Ovary (tissue), 9 donors: Measurements from ENCODE around the gene SRMS. TPM values are rescaled to one million over a fixed set of nuclear protein-coding genes. Genes with fewer than 3 reads are reported as not detected.

Experiments
- DNase-seq, 5 donors: peaks; one replicate each; pipeline ENCODE4 v3.0.0-alpha.2; 2019 to 2020
- H3K27ac ChIP-seq, 2 donors: fragments of 200-600 bp; one replicate each; pipeline versions ENCODE4 v1.5.1 to v1.8.0; 2019 to 2022
- H3K27me3 ChIP-seq: fragments of 200-600 bp; one replicate; pipeline ENCODE4 v1.8.0; 2022
- H3K36me3 ChIP-seq: fragments of 200-600 bp; sonication (generic); one replicate; pipeline ENCODE4 v1.5.1; 2019
- H3K4me1 ChIP-seq: one replicate; pipeline ENCODE4 v1.8.1; 2013; ENCODE audit warnings: mild to moderate bottlenecking, moderate library complexity; ENCODE audit not compliant: insufficient read depth
- H3K4me3 ChIP-seq: fragments of 200-600 bp; sonication (generic); one replicate; pipeline ENCODE4 v1.5.1; 2017
- H3K9me3 ChIP-seq, 2 donors: fragments of 200-600 bp in 1 of 2; sonication (generic) in 1 of 2; one replicate each; pipeline versions ENCODE4 v1.5.1 to v1.8.1; 2013 to 2019; ENCODE audit warnings: mild to moderate bottlenecking in 1 of 2, moderate library complexity in 1 of 2
- EP300 ChIP-seq: sonication (generic); formaldehyde crosslinking; IDR thresholded peaks from one replicate; pipeline ENCODE4 v1.6.1; 2017; ENCODE audit warnings: antibody characterized with exemption
- POLR2A ChIP-seq: fragments of 450-650 bp; IDR thresholded peaks from one replicate; pipeline ENCODE4 v1.6.1; 2017; ENCODE audit warnings: antibody characterized with exemption, mild to moderate bottlenecking, moderate library complexity
- WGBS, 3 donors: extraction: QIAGEN DNeasy Blood & Tissue Kit in 1 of 3; methylation state at CpG; one replicate each; pipeline versions ENCODE4 v1.1.5 to v1.1.7; 2013 to 2017; 5-methylcytosine and 5-hydroxymethylcytosine counted together
- intact Hi-C, 4 donors: fragments of 100-400 bp; cut with DNase I; formaldehyde crosslinking; loops; one replicate each; pipeline versions ENCODE4 v1.11.0 to v1.15.1; 2022 to 2023
- polyA plus RNA-seq, 2 donors: library from polyadenylated mRNA; stranded (reverse); fragments of 200-250 nt in 1 of 2; fragments of 350-450 nt in 1 of 2; fragmentation: Illumina TruSeq in 1 of 2; extraction: RNeasy Lipid Tissue Mini Kit (QIAGEN cat#74804) in 1 of 2; gene quantifications; one replicate each; pipeline ENCODE4 v1.2.3, GENCODE V29; 2013 to 2014
- total RNA-seq, 7 donors: library from RNA; depleted of rRNA in 2 of 7; stranded (reverse); fragments of >200 nt in 2 of 7; fragmentation: NEBNext Ultra II Directional in 3 of 7; extraction: Animal tissue kit (Norgen Biotek cat#: 25700) in 3 of 7; gene quantifications; one replicate each; pipeline versions ENCODE4 v1.1.0 to v1.2.4, GENCODE V29; 2016 to 2023
- TF ChIP-seq, protein P1 (sequence below), 3 donors: fragments of 450-650 bp in 2 of 3; fragments of 200-600 bp in 1 of 3; IDR thresholded peaks; one replicate each; pipeline versions ENCODE4 v1.5.1 to v1.8.0; 2016 to 2022; ENCODE audit warnings: antibody characterized with exemption in 3 of 3, mild to moderate bottlenecking in 1 of 3
- donor health status: DM: no; HTN: no; CAD: no; lungs with moderate emphysema.
- donor health status: DM: no; HTN: no; CAD: no.
- donor health status: Bipolar disorder and iron deficiency.
- donor health status: DM: yes; HTN: yes; CAD: no.
- donor health status: DM: no; HTN: no; CAD: no.
- donor health status: DM: yes; HTN: yes; CAD: no.

The SRMS gene
- total and polyA plus RNA-seq, 9 donors, result not detected

GRCh38 chr20:63497946-63498935 lies 49.3 kb downstream of the SRMS start:
- intact Hi-C loops, result no loop called here
- DNase-seq, result peak in 1 of 5 donors; percentile 17
- Histone ChIP-seq H3K9me3 (no peaks in the 10 kb centered on the region), H3K4me3 (no peak overlapping the region), H3K36me3 (no peaks in the 10 kb centered on the region), H3K27ac (no peak overlapping the region), H3K4me1 (peaks cover 4% of the 10 kb centered on the region), H3K27me3 (no peaks in the 10 kb centered on the region)
- 6 to 9% (median 8%) methylated on average over 30 to 60 of the region's 60 CpGs for WGBS, 3 donors
- no peak for TF ChIP-seq POLR2A
- TF ChIP-seq, protein P1, sequence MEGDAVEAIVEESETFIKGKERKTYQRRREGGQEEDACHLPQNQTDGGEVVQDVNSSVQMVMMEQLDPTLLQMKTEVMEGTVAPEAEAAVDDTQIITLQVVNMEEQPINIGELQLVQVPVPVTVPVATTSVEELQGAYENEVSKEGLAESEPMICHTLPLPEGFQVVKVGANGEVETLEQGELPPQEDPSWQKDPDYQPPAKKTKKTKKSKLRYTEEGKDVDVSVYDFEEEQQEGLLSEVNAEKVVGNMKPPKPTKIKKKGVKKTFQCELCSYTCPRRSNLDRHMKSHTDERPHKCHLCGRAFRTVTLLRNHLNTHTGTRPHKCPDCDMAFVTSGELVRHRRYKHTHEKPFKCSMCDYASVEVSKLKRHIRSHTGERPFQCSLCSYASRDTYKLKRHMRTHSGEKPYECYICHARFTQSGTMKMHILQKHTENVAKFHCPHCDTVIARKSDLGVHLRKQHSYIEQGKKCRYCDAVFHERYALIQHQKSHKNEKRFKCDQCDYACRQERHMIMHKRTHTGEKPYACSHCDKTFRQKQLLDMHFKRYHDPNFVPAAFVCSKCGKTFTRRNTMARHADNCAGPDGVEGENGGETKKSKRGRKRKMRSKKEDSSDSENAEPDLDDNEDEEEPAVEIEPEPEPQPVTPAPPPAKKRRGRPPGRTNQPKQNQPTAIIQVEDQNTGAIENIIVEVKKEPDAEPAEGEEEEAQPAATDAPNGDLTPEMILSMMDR (IDR thresholded peaks at IDR 0.05), result no peak
- TF ChIP-seq EP300, result no peak

DNA sequence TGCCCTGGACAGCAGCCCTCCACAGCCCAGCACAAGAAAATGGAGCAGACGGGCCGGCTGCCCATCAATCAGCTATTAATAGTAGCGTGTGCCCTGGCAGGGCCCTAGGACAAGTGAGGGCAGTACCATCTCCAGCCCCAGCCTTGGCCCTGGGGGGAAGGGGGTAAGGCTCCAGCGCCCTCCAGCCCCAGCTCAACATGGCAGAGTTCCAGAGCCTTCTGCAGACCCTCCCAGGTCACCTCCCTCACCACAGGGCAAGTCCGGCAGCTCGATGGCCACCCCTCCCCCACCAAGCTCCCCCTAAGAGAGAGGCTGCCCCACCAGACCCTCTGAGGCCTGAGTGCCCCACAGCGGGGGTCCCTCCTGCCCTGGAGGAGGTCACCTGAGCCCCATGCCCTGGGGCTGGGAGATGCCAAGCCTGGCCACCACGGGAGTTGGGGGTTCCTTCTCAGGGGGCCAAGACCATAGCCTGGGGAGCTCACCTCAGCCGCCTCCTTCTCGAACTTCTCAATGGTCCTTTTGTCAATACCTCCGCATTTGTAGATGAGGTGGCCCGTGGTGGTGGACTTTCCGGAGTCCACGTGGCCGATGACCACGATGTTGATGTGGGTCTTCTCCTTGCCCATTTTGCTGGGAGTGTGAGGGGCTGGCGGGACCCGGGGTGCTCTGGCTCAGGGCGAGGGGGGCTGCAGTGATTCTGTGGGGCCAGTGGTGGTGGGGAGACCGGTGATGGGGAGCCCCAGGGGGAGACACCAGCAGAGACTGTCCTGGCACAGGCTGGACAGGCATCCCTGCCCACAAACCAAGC lies 50.2 kb downstream of the SRMS start:
- 66 to 72% (median 67%) methylated on average over 18 to 20 of the region's 20 CpGs for WGBS, 3 donors
- Histone ChIP-seq H3K27me3 (no peaks in the 10 kb centered on the region), H3K27ac (no peak overlapping the region), H3K4me1 (peaks cover 4% of the 10 kb centered on the region), H3K4me3 (no peak overlapping the region), H3K9me3 (no peaks in the 10 kb centered on the region), H3K36me3 (no peaks in the 10 kb centered on the region)
- TF ChIP-seq, protein P1 (IDR thresholded peaks at IDR 0.05), result no peak
- TF ChIP-seq EP300, result no peak
- no peak for TF ChIP-seq POLR2A
- intact Hi-C loops, result no loop called here
- DNase-seq, result no peak

DNA sequence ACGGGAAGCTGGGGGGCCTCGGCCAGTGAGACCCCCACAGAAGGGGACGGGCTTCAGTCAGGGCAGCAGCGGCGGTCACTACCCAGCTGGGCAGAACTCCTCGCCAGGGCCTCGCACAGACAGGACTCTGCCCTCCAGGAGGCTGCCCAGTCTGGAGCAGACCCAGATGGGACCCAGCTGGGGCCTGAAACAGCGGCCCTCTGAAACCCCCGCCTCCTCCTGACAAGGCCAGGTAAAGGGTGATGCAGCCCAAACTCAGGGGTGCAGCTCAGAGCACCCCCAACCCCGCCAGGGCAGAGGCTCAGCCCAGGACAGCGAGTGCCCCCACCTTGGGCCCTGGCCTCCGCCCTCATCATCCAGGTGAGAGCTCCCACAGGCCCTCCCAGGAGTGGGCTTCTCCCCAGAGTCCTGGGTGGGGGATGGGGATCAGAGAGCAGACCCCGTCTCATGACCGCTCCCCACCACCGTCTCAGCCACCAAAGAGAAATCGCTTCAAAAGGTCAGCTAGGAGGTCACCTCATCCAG lies 50.9 kb downstream of the SRMS start:
- DNase-seq, result no peak
- Histone ChIP-seq H3K27ac (no peak overlapping the region), H3K4me3 (peak overlapping the region; percentile 31), H3K4me1 (peaks cover 4% of the 10 kb centered on the region), H3K27me3 (no peaks in the 10 kb centered on the region), H3K36me3 (no peaks in the 10 kb centered on the region), H3K9me3 (no peaks in the 10 kb centered on the region)
- TF ChIP-seq EP300, result no peak
- no peak for TF ChIP-seq POLR2A
- TF ChIP-seq, protein P1 (IDR thresholded peaks at IDR 0.05), result no peak
- intact Hi-C loops, result no loop called here
- 52 to 57% (median 56%) methylated on average over 15 to 16 of the region's 16 CpGs for WGBS, 3 donors
